Measurements from ENCODE around the gene APOBEC4. TPM values are rescaled to one million over a fixed set of nuclear protein-coding genes. Genes with fewer than 3 reads are reported as not detected.

APOBEC4 gene
- total RNA-seq, 1 donor from 2014 or later: not detected

DNA sequence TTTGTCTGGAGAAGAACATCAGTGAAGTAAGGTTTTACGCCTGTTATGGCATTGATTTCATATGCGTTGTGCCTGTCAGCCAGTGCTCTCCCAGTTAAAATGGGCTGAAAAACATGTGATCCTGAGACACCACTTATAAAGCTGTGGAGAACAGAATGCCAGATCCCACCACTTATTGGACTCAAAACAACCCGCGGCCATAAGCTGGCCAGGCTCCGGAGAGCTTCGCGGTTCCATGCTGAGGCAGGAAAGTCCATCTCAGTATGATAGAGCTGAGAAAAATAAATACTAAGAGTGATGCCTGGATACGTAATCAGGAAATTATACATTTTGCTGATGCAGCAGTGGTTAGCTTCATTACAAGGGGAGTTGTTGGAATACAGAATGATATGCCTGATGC lies 5.1 kb downstream of the APOBEC4 start:
- no peaks in the 10 kb centered on the region for H3K9me3 Mint-ChIP-seq

DNA sequence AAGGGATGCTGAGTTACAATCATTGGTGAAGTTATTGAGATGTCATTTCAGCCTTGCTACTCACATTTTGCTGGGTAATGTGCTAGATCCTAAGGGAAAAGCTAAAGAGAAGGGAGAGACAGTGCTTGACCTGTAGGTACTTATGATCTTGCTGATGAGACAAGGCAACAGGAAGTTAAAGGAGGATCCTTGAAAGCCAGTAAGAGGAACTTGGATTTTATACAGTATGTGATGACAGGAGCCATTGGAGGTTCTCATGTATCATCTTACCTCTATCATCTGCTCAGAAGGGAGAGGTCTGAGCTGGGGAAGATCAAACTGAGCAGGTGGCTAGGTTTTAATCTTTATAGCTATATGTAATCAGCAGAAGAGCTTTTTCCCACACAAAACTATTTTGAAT lies 6.3 kb downstream of the APOBEC4 start:
- DNase-seq (ENCODE audit: low read depth, low spot score): no peak
- H3K9me3 Mint-ChIP-seq: no peaks in the 10 kb centered on the region
- H3K27me3 Mint-ChIP-seq (ENCODE audit: low read depth): no peaks in the 10 kb centered on the region
- peaks cover 3% of the 10 kb centered on the region for H3K4me1 Mint-ChIP-seq
- H3K4me3 Mint-ChIP-seq: no peak overlapping the region
- no peak overlapping the region for H3K27ac Mint-ChIP-seq (ENCODE audit: unreplicated experiment)
- H3K36me3 Mint-ChIP-seq (ENCODE audit: low read depth): no peaks in the 10 kb centered on the region
- TF ChIP-seq, protein P1, sequence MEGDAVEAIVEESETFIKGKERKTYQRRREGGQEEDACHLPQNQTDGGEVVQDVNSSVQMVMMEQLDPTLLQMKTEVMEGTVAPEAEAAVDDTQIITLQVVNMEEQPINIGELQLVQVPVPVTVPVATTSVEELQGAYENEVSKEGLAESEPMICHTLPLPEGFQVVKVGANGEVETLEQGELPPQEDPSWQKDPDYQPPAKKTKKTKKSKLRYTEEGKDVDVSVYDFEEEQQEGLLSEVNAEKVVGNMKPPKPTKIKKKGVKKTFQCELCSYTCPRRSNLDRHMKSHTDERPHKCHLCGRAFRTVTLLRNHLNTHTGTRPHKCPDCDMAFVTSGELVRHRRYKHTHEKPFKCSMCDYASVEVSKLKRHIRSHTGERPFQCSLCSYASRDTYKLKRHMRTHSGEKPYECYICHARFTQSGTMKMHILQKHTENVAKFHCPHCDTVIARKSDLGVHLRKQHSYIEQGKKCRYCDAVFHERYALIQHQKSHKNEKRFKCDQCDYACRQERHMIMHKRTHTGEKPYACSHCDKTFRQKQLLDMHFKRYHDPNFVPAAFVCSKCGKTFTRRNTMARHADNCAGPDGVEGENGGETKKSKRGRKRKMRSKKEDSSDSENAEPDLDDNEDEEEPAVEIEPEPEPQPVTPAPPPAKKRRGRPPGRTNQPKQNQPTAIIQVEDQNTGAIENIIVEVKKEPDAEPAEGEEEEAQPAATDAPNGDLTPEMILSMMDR (conservative IDR thresholded peaks at IDR 0.05): no peak

More for the DNA sequence above, 5.1 kb downstream of the APOBEC4 start:
- H3K27ac Mint-ChIP-seq (ENCODE audit: unreplicated experiment): no peak overlapping the region
- no peak overlapping the region for H3K4me3 Mint-ChIP-seq
- TF ChIP-seq, protein P1 (conservative IDR thresholded peaks at IDR 0.05): no peak
- no peak for DNase-seq (ENCODE audit: low read depth, low spot score)
- H3K27me3 Mint-ChIP-seq (ENCODE audit: low read depth): no peaks in the 10 kb centered on the region
- H3K36me3 Mint-ChIP-seq (ENCODE audit: low read depth): no peaks in the 10 kb centered on the region
- H3K4me1 Mint-ChIP-seq: peaks cover 9% of the 10 kb centered on the region

DNA sequence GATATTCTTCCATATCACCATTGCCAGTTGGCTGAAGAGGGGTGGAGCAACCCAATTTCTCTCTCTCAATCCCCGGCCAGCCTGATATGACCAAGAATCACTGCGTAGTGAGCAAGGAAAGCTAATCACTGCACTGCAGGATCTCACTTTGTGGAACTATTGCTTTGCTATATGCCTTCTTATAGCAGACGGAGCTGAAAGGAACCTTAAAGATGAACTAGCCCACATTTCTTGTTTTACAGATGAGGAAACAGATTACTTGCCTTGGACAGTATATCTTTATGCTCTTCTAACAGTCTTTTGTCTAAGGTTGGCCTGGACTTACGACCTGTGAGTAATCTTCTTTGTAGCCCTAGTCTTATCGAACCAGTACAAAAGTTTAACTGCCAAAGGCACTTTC lies 7.6 kb downstream of the APOBEC4 start:
- H3K36me3 Mint-ChIP-seq (ENCODE audit: low read depth): no peaks in the 10 kb centered on the region
- H3K9me3 Mint-ChIP-seq: no peaks in the 10 kb centered on the region
- H3K4me1 Mint-ChIP-seq: peaks cover 3% of the 10 kb centered on the region
- no peak for DNase-seq (ENCODE audit: low read depth, low spot score)
- TF ChIP-seq, protein P1 (conservative IDR thresholded peaks at IDR 0.05): no peak
- no peak overlapping the region for H3K27ac Mint-ChIP-seq (ENCODE audit: unreplicated experiment)
- no peak overlapping the region for H3K4me3 Mint-ChIP-seq
- no peaks in the 10 kb centered on the region for H3K27me3 Mint-ChIP-seq (ENCODE audit: low read depth)

DNA sequence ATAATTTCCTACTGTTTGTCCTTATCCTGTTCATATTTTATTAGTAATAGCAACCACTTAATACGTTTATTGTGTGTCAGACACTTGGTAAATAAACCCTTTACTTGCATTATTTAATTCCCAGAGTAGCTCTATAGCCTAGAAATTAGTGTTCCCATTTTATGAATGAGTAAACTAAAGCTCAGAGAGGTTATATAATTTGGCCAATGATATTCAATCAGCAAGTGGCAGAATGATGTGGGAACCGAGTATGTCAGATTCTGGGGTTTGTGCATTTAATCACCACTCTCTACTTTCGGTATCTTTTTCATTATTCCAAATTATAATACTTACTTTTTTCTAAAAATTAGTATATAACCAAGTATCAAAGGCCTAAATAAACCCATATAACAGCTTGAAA lies 10.9 kb downstream of the APOBEC4 start:
- Mint-ChIP-seq H3K27ac (ENCODE audit: unreplicated experiment) (no peak overlapping the region), H3K4me3 (no peak overlapping the region), H3K27me3 (ENCODE audit: low read depth) (peaks cover 1% of the 10 kb centered on the region), H3K9me3 (no peaks in the 10 kb centered on the region), H3K4me1 (peaks cover 5% of the 10 kb centered on the region), H3K36me3 (ENCODE audit: low read depth) (no peaks in the 10 kb centered on the region)
- TF ChIP-seq, protein P1 (conservative IDR thresholded peaks at IDR 0.05): no peak
- DNase-seq (ENCODE audit: low read depth, low spot score): no peak

DNA sequence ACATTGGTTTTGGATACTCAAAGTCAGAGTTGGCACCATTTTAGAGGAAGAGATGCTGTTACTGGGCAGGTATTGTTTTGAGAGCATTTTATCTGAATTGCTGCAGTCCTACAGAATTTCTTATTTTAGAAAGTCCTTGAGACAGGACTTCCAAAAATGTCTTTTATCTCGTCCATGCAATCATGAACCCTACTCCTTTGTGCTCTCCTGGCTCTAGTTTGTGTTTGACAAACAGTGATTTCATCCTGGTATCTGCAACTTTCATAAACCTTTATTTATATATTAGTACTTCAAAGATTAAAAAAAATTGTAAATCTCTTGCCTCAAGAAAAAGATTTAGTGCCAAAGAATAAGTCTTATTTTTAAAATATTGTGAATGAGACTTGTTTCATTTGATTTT lies 12.9 kb downstream of the APOBEC4 start:
- TF ChIP-seq, protein P1 (conservative IDR thresholded peaks at IDR 0.05): no peak
- Mint-ChIP-seq H3K27ac (ENCODE audit: unreplicated experiment) (no peak overlapping the region), H3K27me3 (ENCODE audit: low read depth) (peaks cover 11% of the 10 kb centered on the region), H3K4me3 (no peak overlapping the region), H3K9me3 (no peaks in the 10 kb centered on the region), H3K36me3 (ENCODE audit: low read depth) (no peaks in the 10 kb centered on the region), H3K4me1 (peaks cover 17% of the 10 kb centered on the region)
- DNase-seq (ENCODE audit: low read depth, low spot score): no peak

Measured in neural crest cell (in vitro differentiated cells).